Thyroid gland (tissue), 4 donors: ENCODE measurements around the gene ZBED4.

Source experiments
- POLR2A ChIP-seq, 2 donors: fragments of 450-650 bp; IDR thresholded peaks; one replicate each; pipeline ENCODE4 v1.6.1; 2017; ENCODE audit warnings: antibody characterized with exemption in 2 of 2, mild to moderate bottlenecking in 2 of 2, moderate library complexity in 1 of 2
- TF ChIP-seq, protein P1 (sequence below), 6 experiments: fragments of 200-600 bp in 3 of 6; fragments of 450-650 bp in 3 of 6; sonication (generic) in 3 of 6; IDR thresholded peaks; one replicate each; pipeline ENCODE4 v1.5.1; 2016 to 2019; ENCODE audit warnings: antibody characterized with exemption in 6 of 6, mild to moderate bottlenecking in 2 of 6, inconsistent platforms in 1 of 6, moderate library complexity in 1 of 6

GRCh38 chr22:49810363-49811019 is 43.2 kb upstream of the ZBED4 start:
- TF ChIP-seq, protein P1, sequence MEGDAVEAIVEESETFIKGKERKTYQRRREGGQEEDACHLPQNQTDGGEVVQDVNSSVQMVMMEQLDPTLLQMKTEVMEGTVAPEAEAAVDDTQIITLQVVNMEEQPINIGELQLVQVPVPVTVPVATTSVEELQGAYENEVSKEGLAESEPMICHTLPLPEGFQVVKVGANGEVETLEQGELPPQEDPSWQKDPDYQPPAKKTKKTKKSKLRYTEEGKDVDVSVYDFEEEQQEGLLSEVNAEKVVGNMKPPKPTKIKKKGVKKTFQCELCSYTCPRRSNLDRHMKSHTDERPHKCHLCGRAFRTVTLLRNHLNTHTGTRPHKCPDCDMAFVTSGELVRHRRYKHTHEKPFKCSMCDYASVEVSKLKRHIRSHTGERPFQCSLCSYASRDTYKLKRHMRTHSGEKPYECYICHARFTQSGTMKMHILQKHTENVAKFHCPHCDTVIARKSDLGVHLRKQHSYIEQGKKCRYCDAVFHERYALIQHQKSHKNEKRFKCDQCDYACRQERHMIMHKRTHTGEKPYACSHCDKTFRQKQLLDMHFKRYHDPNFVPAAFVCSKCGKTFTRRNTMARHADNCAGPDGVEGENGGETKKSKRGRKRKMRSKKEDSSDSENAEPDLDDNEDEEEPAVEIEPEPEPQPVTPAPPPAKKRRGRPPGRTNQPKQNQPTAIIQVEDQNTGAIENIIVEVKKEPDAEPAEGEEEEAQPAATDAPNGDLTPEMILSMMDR (IDR thresholded peaks at IDR 0.05): no peak
- no peak for TF ChIP-seq POLR2A (IDR thresholded peaks at IDR 0.05)
